ENCODE results near the gene MAD1L1.

The MAD1L1 gene

DNA sequence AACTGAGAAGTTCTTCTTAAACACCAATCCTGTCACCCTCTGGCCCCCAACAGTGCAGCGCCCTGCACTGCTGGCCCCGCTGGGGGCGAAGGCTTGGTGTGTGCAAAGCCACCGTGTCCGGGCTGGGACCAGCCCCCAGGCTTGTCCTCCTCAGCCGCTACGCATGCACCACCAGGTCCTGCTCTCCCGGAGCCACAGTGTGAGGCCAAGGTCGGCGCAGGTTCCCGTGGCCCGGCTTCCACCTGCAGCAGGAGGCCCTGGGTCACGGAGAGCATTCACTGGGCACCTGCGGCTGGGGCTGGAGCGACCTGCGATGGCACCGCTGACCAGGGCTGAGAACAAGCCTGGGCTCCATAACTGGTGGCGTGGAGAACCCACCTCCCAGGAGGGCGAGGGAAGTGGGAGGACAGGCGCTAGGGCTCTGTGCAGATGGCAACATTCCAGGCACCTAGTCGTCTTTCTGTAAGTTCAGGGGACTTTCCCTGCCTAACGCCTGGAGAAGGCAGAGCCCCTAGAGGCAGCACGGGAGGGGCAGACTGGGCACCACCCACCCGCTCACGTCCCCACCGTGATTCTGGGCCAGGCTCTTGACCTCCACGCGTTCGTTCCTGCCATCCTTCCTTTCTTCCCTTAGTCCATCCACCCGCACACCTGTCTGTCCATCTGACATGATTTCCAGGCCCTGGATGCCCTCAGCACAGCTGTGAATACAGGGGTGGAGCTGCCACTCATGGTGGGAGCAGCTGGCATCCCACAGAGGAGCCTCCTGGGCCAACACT, 291.1 kb downstream of the MAD1L1 start:
- H3K4me1 ChIP-seq (ENCODE audit: control insufficient read depth, insufficient read depth, low read length): peaks cover 4% of the 10 kb centered on the region
- no peak overlapping the region for H3K4me3 ChIP-seq (ENCODE audit: low read length in 2 of 2)
- no peak overlapping the region for H3K9ac ChIP-seq (ENCODE audit: low read length in 2 of 2)
- no peaks in the 10 kb centered on the region for H3K27me3 ChIP-seq (ENCODE audit: control insufficient read depth in 1 of 2, insufficient read depth in 2 of 2, low read length in 2 of 2)
- H3K36me3 ChIP-seq (ENCODE audit: control insufficient read depth in 2 of 2, insufficient read depth in 2 of 2, low read length in 2 of 2): no peaks in the 10 kb centered on the region
- H3K27ac ChIP-seq (ENCODE audit: low read length): no peak overlapping the region
- H3K9me3 ChIP-seq (ENCODE audit: control insufficient read depth in 2 of 2, low read length in 2 of 2): no peaks in the 10 kb centered on the region

GRCh38 chr7:1940863-1941262, 291.9 kb downstream of the MAD1L1 start:
- Histone ChIP-seq H3K27me3 (ENCODE audit: control insufficient read depth in 1 of 2, insufficient read depth in 2 of 2, low read length in 2 of 2) (no peaks in the 10 kb centered on the region), H3K36me3 (ENCODE audit: control insufficient read depth in 2 of 2, insufficient read depth in 2 of 2, low read length in 2 of 2) (no peaks in the 10 kb centered on the region), H3K9me3 (ENCODE audit: control insufficient read depth in 2 of 2, low read length in 2 of 2) (no peaks in the 10 kb centered on the region), H3K4me1 (ENCODE audit: control insufficient read depth, insufficient read depth, low read length) (peaks cover 4% of the 10 kb centered on the region), H3K27ac (ENCODE audit: low read length) (no peak overlapping the region), H3K4me3 (ENCODE audit: low read length in 2 of 2) (no peak overlapping the region), H3K9ac (ENCODE audit: low read length in 2 of 2) (no peak overlapping the region)

DNA sequence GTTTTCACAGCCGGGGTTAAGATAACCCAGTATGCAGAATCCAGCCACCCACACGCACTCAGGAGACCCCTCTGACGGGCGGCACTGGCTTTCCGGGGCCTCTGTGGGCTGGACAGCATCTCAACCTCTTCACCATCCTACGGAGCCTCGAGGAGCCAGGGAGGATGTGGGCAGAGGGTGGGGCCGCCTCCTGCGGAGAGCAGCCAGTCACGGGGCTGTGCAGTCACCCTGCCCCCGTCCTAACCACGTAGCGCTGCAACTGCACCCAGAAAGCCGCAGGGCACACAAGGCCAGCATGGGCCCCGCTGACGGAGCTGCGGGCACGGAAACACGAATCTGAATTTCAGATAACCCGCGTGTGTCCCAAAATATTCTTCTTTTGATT, 292.4 kb downstream of the MAD1L1 start:
- Histone ChIP-seq H3K27me3 (ENCODE audit: control insufficient read depth in 1 of 2, insufficient read depth in 2 of 2, low read length in 2 of 2) (no peaks in the 10 kb centered on the region), H3K9me3 (ENCODE audit: control insufficient read depth in 2 of 2, low read length in 2 of 2) (no peaks in the 10 kb centered on the region), H3K4me3 (ENCODE audit: low read length in 2 of 2) (no peak overlapping the region), H3K9ac (ENCODE audit: low read length in 2 of 2) (no peak overlapping the region), H3K36me3 (ENCODE audit: control insufficient read depth in 2 of 2, insufficient read depth in 2 of 2, low read length in 2 of 2) (no peaks in the 10 kb centered on the region), H3K4me1 (ENCODE audit: control insufficient read depth, insufficient read depth, low read length) (peaks cover 4% of the 10 kb centered on the region), H3K27ac (ENCODE audit: low read length) (no peak overlapping the region)

- Histone ChIP-seq H3K9ac (ENCODE audit: low read length in 2 of 2) (no peak overlapping the region), H3K27ac (ENCODE audit: low read length) (no peak overlapping the region)
These were observed 293.0 kb downstream of the MAD1L1 start for GRCh38 chr7:1939434-1940401.

DNA sequence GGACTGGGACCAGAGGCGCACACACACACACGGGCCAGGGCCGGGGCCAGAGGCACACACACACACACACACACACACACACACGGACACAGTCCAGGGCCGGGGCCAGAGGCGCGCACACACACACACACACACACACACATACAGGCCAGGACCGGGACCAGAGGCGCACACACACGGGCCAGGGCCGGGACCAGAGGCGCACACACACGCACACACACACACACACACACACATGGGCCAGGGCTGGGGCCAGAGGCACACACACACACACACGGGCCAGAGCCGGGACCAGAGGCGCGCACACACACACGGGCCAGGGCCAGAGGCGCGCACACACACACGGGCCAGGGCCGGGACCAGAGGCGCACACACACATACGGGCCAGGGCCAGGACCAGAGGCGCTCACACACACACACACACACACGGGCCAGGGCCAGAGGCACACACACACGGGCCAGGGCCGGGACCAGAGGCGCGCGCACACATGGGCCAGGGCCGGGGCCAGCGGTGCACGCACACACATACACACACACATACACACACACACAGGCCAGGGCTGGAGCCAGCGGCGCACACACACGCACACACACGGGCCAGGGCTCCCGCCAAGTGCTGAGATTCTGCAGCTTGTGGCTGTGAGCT, 293.8 kb downstream of the MAD1L1 start:
- Histone ChIP-seq H3K9ac (ENCODE audit: low read length in 2 of 2) (no peak overlapping the region), H3K27me3 (ENCODE audit: control insufficient read depth in 1 of 2, insufficient read depth in 2 of 2, low read length in 2 of 2) (no peaks in the 10 kb centered on the region), H3K4me3 (ENCODE audit: low read length in 2 of 2) (no peak overlapping the region), H3K9me3 (ENCODE audit: control insufficient read depth in 2 of 2, low read length in 2 of 2) (no peaks in the 10 kb centered on the region), H3K4me1 (ENCODE audit: control insufficient read depth, insufficient read depth, low read length) (peaks cover 4% of the 10 kb centered on the region), H3K27ac (ENCODE audit: low read length) (no peak overlapping the region), H3K36me3 (ENCODE audit: control insufficient read depth in 2 of 2, insufficient read depth in 2 of 2, low read length in 2 of 2) (no peaks in the 10 kb centered on the region)

More at GRCh38 chr7:1939434-1940401, 293.0 kb downstream of the MAD1L1 start:
- Histone ChIP-seq H3K9me3 (ENCODE audit: control insufficient read depth in 2 of 2, low read length in 2 of 2) (no peaks in the 10 kb centered on the region), H3K27me3 (ENCODE audit: control insufficient read depth in 1 of 2, insufficient read depth in 2 of 2, low read length in 2 of 2) (no peaks in the 10 kb centered on the region), H3K4me3 (ENCODE audit: low read length in 2 of 2) (peak overlapping the region in 1 of 2 donors; percentile 12), H3K36me3 (ENCODE audit: control insufficient read depth in 2 of 2, insufficient read depth in 2 of 2, low read length in 2 of 2) (no peaks in the 10 kb centered on the region), H3K4me1 (ENCODE audit: control insufficient read depth, insufficient read depth, low read length) (peaks cover 4% of the 10 kb centered on the region)

GRCh38 chr7:1937252-1937605, 295.5 kb downstream of the MAD1L1 start:
- H3K36me3 ChIP-seq (ENCODE audit: control insufficient read depth in 2 of 2, insufficient read depth in 2 of 2, low read length in 2 of 2): no peaks in the 10 kb centered on the region
- peaks cover 4% of the 10 kb centered on the region for H3K4me1 ChIP-seq (ENCODE audit: control insufficient read depth, insufficient read depth, low read length)
- no peak overlapping the region for H3K27ac ChIP-seq (ENCODE audit: low read length)
- H3K9me3 ChIP-seq (ENCODE audit: control insufficient read depth in 2 of 2, low read length in 2 of 2): no peaks in the 10 kb centered on the region
- no peak overlapping the region for H3K9ac ChIP-seq (ENCODE audit: low read length in 2 of 2)
- H3K27me3 ChIP-seq (ENCODE audit: control insufficient read depth in 1 of 2, insufficient read depth in 2 of 2, low read length in 2 of 2): no peaks in the 10 kb centered on the region
- no peak overlapping the region for H3K4me3 ChIP-seq (ENCODE audit: low read length in 2 of 2)

DNA sequence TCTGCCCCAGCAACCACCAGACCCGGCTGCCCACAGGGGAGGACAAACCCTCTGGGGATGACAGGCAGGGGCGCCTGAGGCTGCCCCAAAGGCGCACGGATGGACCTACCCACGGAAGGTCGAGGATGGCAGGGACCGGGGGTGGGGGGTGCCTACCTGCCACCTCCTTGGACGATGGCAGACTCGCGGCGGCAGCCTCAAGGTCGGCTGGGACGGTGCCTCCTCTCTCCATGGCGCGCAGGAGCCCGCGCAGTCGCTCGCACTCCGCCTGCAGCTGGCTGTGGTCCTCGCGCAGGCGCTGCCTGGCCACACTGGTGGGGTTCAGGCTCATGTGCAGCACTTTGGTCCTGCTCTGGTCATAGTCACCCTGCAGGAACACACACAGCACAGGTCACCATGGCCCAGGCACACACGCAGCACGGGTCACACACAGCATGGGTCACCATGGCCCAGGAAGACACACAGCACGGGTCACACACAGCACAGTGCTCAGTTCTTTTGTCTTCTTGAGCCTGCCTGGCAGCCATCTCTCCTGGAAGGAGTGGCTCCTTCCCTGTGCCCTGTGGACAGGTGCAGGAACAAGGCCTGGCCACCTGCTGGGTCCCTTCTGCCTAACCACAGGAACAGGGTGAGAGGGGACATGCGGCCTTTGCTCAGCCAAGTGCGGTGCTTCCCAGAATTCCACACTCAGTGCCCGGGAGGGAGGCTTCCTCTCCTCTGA, 296.1 kb downstream of the MAD1L1 start:
- H3K36me3 ChIP-seq (ENCODE audit: control insufficient read depth in 2 of 2, insufficient read depth in 2 of 2, low read length in 2 of 2): no peaks in the 10 kb centered on the region
- H3K9me3 ChIP-seq (ENCODE audit: control insufficient read depth in 2 of 2, low read length in 2 of 2): no peaks in the 10 kb centered on the region
- peaks cover 4% of the 10 kb centered on the region for H3K4me1 ChIP-seq (ENCODE audit: control insufficient read depth, insufficient read depth, low read length)
- H3K27me3 ChIP-seq (ENCODE audit: control insufficient read depth in 1 of 2, insufficient read depth in 2 of 2, low read length in 2 of 2): no peaks in the 10 kb centered on the region
- H3K27ac ChIP-seq (ENCODE audit: low read length): no peak overlapping the region
- H3K9ac ChIP-seq (ENCODE audit: low read length in 2 of 2): no peak overlapping the region
- no peak overlapping the region for H3K4me3 ChIP-seq (ENCODE audit: low read length in 2 of 2)

- Histone ChIP-seq H3K27ac (ENCODE audit: low read length) (no peak overlapping the region), H3K9me3 (ENCODE audit: control insufficient read depth in 2 of 2, low read length in 2 of 2) (no peaks in the 10 kb centered on the region), H3K9ac (ENCODE audit: low read length in 2 of 2) (no peak overlapping the region), H3K4me3 (ENCODE audit: low read length in 2 of 2) (no peak overlapping the region), H3K4me1 (ENCODE audit: control insufficient read depth, insufficient read depth, low read length) (peaks cover 4% of the 10 kb centered on the region), H3K27me3 (ENCODE audit: control insufficient read depth in 1 of 2, insufficient read depth in 2 of 2, low read length in 2 of 2) (no peaks in the 10 kb centered on the region), H3K36me3 (ENCODE audit: control insufficient read depth in 2 of 2, insufficient read depth in 2 of 2, low read length in 2 of 2) (no peaks in the 10 kb centered on the region)
These were observed 296.8 kb downstream of the MAD1L1 start for GRCh38 chr7:1936006-1936310.

GRCh38 chr7:1935176-1936005, 297.4 kb downstream of the MAD1L1 start:
- Histone ChIP-seq H3K27ac (ENCODE audit: low read length) (no peak overlapping the region), H3K4me3 (ENCODE audit: low read length in 2 of 2) (no peak overlapping the region), H3K9me3 (ENCODE audit: control insufficient read depth in 2 of 2, low read length in 2 of 2) (no peaks in the 10 kb centered on the region), H3K9ac (ENCODE audit: low read length in 2 of 2) (no peak overlapping the region), H3K27me3 (ENCODE audit: control insufficient read depth in 1 of 2, insufficient read depth in 2 of 2, low read length in 2 of 2) (no peaks in the 10 kb centered on the region), H3K4me1 (ENCODE audit: control insufficient read depth, insufficient read depth, low read length) (no peaks in the 10 kb centered on the region), H3K36me3 (ENCODE audit: control insufficient read depth in 2 of 2, insufficient read depth in 2 of 2, low read length in 2 of 2) (no peaks in the 10 kb centered on the region)

DNA sequence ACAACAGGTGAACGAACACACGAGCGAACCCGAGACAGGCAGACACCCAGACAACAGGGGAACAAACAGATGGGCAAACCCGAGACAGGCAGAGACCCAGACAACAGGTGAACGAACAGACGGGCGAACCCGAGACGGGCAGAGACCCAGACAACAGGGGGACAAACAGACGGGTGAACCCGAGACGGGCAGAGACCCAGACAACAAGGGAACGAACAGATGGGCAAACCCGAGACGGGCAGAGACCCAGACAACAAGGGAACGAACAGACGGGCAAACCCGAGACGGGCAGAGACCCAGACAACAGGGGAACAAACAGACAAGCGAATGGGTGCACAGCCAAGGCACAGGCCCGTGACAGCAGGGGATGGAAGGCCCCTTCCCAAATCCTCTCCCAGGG, 298.0 kb downstream of the MAD1L1 start:
- Histone ChIP-seq H3K27ac (ENCODE audit: low read length) (no peak overlapping the region), H3K9ac (ENCODE audit: low read length in 2 of 2) (no peak overlapping the region), H3K36me3 (ENCODE audit: control insufficient read depth in 2 of 2, insufficient read depth in 2 of 2, low read length in 2 of 2) (no peaks in the 10 kb centered on the region), H3K4me3 (ENCODE audit: low read length in 2 of 2) (no peak overlapping the region), H3K9me3 (ENCODE audit: control insufficient read depth in 2 of 2, low read length in 2 of 2) (no peaks in the 10 kb centered on the region), H3K27me3 (ENCODE audit: control insufficient read depth in 1 of 2, insufficient read depth in 2 of 2, low read length in 2 of 2) (no peaks in the 10 kb centered on the region), H3K4me1 (ENCODE audit: control insufficient read depth, insufficient read depth, low read length) (no peaks in the 10 kb centered on the region)
